SK-N-MC (cell line): Measurements from ENCODE around the gene ZNF587B.
"Not testable (repeated sequence)": the region's sequence is repeated elsewhere in the genome, so short reads cannot be mapped to it uniquely, and the experiment has no call there.

ENCODE experiments used
- EZH2 ChIP-seq: fragments of 200-600 bp; sonication (generic); IDR thresholded peaks from one replicate; pipeline ENCODE4 v1.6.1; 2017; ENCODE audit warnings: antibody characterized with exemption
- FOXP2 ChIP-seq: optimal IDR thresholded peaks from 2 replicates; pipeline ENCODE3; 2011; ENCODE audit warnings: mild to moderate bottlenecking, moderate library complexity; ENCODE audit not compliant: insufficient read depth; ENCODE audit errors: extremely low read length, control extremely low read depth
- POLR2AphosphoS5 ChIP-seq: IDR thresholded peaks from 2 replicates; pipeline ENCODE4 v1.6.1; 2012; ENCODE audit warnings: mild to moderate bottlenecking, low read depth, low read length, borderline replicate concordance

DNA sequence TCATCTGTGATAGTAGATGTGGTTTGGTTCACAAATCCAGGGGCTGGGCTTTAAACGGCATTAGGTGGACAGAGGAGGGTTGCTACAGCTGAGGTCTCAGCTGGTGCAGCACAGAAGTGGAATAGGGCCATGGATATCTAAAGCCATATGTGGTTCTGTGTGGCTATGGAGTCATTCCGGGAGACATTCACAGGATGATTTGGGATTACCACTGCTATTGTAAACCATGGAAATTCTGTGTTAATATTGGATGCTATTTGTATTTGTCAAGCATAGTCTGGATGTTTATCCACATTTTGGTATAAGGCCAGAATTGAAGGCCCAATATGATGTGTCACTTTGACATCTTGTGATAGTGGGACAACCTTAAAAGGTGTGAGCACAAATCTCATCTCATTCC is 6.9 kb upstream of the ZNF587B start:
- TF ChIP-seq EZH2, POLR2AphosphoS5, FOXP2: not testable (repeated sequence)
